CD4-positive, alpha-beta T cell (primary cell): ENCODE results near the gene DYNC1I2. TPM values are rescaled to one million over a fixed set of nuclear protein-coding genes. Genes with fewer than 3 reads are reported as not detected.

Experiments
- ATAC-seq: fragments of 200-7000 bp; cut with Tn5 transposase; one replicate; pipeline ENCODE4 v1.10.0; 2022; ENCODE audit warnings: mild to moderate bottlenecking; ENCODE audit not compliant: poor library complexity
- CTCF ChIA-PET: fragments of 350-600 bp; sonication (Branson Sonifier 250); formaldehyde crosslinking; loops from one replicate; lab custom pipeline; 2021; ENCODE audit warnings: antibody characterized with exemption, inconsistent platforms; lab: Charles Lee
- POLR2A ChIA-PET: fragments of 350-600 bp; sonication (Branson Sonifier 250); formaldehyde crosslinking; loops from one replicate; lab custom pipeline; 2021; ENCODE audit warnings: antibody characterized with exemption, inconsistent platforms; lab: Charles Lee
- DNase-seq, 14 experiments: peaks; one replicate each; pipeline ENCODE4 v3.0.0-alpha.2; 2013 to 2020; ENCODE audit warnings: mixed read lengths in 2 of 14
- H3K27ac ChIP-seq, 2 donors: one replicate each; pipeline versions ENCODE4 v1.5.1 to v1.7.0; 2013; ENCODE audit warnings: low read length in 2 of 2, low read depth in 1 of 2, mild to moderate bottlenecking in 1 of 2
- H3K27me3 ChIP-seq, 2 experiments: 1 replicate in 1 of 2; 2 replicates in 1 of 2; pipeline versions ENCODE4 v1.6.1 to v1.7.0; 2013; ENCODE audit warnings: low read length in 2 of 2, control low read depth in 1 of 2, mild to moderate bottlenecking in 1 of 2, moderate library complexity in 1 of 2; ENCODE audit not compliant: insufficient read depth in 2 of 2, control insufficient read depth in 1 of 2
- H3K36me3 ChIP-seq: one replicate; pipeline ENCODE4 v1.6.1; 2013; ENCODE audit warnings: low read length, control low read depth; ENCODE audit not compliant: insufficient read depth
- H3K4me1 ChIP-seq: one replicate; pipeline ENCODE4 v1.6.1; 2013; ENCODE audit warnings: low read length, control low read depth; ENCODE audit not compliant: insufficient read depth
- H3K4me3 ChIP-seq: one replicate; pipeline ENCODE4 v1.5.1; 2013; ENCODE audit warnings: mild to moderate bottlenecking, low read length, moderate library complexity
- H3K9me3 ChIP-seq, 2 experiments: 1 replicate in 1 of 2; 2 replicates in 1 of 2; pipeline versions ENCODE4 v1.6.1 to v1.7.0; 2013; ENCODE audit warnings: low read length in 2 of 2, mild to moderate bottlenecking in 2 of 2, control low read depth in 1 of 2, moderate library complexity in 1 of 2; ENCODE audit not compliant: control insufficient read depth in 1 of 2, insufficient read depth in 1 of 2
- H3K27ac Mint-ChIP-seq: one replicate; pipeline ENCODE4 v1.8.0; 2020; ENCODE audit warnings: mixed read lengths
- H3K27me3 Mint-ChIP-seq: one replicate; pipeline ENCODE4 v1.8.0; 2021; ENCODE audit warnings: mixed read lengths
- H3K36me3 Mint-ChIP-seq: one replicate; pipeline ENCODE4 v1.8.0; 2021; ENCODE audit warnings: low read depth, mixed read lengths
- H3K4me1 Mint-ChIP-seq: one replicate; pipeline ENCODE4 v1.8.0; 2021; ENCODE audit warnings: low read depth, mixed read lengths
- H3K4me3 Mint-ChIP-seq: one replicate; pipeline ENCODE4 v1.8.0; 2020; ENCODE audit warnings: mild to moderate bottlenecking, mixed read lengths
- H3K9me3 Mint-ChIP-seq: one replicate; pipeline ENCODE4 v1.8.0; 2020; ENCODE audit warnings: mixed read lengths
- intact Hi-C, 2 experiments: fragments of 100-400 bp; cut with DNase I in 1 of 2; cut with micrococcal nuclease in 1 of 2; formaldehyde crosslinking; loops; one replicate each; pipeline versions ENCODE4 v1.15.1 to v1.9.0; 2023 to 2025; cut with DNase I, micrococcal nuclease
- total RNA-seq, 174 experiments: library from RNA in 2 of 174; stranded (reverse) in 2 of 174; gene quantifications; one replicate each; pipeline ENCODE4 v1.2.3 and lab custom pipeline; 2021 to 2026
- TF ChIP-seq, protein P1 (sequence below): fragments of 200-600 bp; IDR thresholded peaks from one replicate; pipeline ENCODE4 v1.8.0; 2022; ENCODE audit warnings: antibody characterized with exemption, mild to moderate bottlenecking

DYNC1I2 gene
- total RNA-seq, 2 experiments from 2014 or later = 10.5 to 11.6 TPM

DNA sequence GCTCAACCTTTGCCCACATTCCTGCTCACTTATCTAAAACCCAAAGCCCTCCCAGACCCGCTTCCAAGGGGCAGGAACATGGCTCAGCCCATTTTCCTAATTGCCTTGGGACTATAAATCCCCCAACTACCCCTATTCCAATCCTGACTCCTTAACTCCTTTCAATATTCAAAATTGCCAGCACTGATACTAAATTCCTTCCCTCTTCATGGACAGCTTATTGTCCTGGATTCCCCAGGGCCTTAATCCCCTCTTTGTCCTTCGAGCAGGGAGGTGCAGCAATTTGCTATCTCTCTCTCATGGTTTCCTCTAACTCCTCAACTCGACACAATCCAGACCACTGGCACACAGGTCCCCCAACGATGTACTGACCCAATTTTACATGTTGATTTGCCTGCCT, 107.6 kb downstream of the DYNC1I2 start:
- Mint-ChIP-seq H3K27me3 (no peaks in the 10 kb centered on the region), H3K9me3 (no peaks in the 10 kb centered on the region), H3K27ac (no peak overlapping the region), H3K4me3 (no peak overlapping the region), H3K4me1 (peaks cover 15% of the 10 kb centered on the region), H3K36me3 (peaks cover 59% of the 10 kb centered on the region)
- H3K27ac ChIP-seq = no peak overlapping the region
- intact Hi-C loops = no loop called here
- ATAC-seq = no peak
- no peaks in the 10 kb centered on the region for H3K9me3 ChIP-seq
- H3K27me3 ChIP-seq = no peaks in the 10 kb centered on the region
- peaks cover 32% of the 10 kb centered on the region for H3K36me3 ChIP-seq
- DNase-seq = no peak
- no peak overlapping the region for H3K4me3 ChIP-seq
- TF ChIP-seq, protein P1, sequence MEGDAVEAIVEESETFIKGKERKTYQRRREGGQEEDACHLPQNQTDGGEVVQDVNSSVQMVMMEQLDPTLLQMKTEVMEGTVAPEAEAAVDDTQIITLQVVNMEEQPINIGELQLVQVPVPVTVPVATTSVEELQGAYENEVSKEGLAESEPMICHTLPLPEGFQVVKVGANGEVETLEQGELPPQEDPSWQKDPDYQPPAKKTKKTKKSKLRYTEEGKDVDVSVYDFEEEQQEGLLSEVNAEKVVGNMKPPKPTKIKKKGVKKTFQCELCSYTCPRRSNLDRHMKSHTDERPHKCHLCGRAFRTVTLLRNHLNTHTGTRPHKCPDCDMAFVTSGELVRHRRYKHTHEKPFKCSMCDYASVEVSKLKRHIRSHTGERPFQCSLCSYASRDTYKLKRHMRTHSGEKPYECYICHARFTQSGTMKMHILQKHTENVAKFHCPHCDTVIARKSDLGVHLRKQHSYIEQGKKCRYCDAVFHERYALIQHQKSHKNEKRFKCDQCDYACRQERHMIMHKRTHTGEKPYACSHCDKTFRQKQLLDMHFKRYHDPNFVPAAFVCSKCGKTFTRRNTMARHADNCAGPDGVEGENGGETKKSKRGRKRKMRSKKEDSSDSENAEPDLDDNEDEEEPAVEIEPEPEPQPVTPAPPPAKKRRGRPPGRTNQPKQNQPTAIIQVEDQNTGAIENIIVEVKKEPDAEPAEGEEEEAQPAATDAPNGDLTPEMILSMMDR = no peak
- POLR2A ChIA-PET = no interaction called here
- CTCF ChIA-PET = no interaction called here
- H3K4me1 ChIP-seq = no peaks in the 10 kb centered on the region

Other genes starting within 250 kb of the DYNC1I2 start
- under 1 TPM; 0.27 to 0.45 TPM for gene CYBRD1, start 165.0 kb upstream of the DYNC1I2 start, total RNA-seq
- gene SLC25A12, start 206.8 kb downstream of the DYNC1I2 start, total RNA-seq = 1 to 10 TPM; 8.7 to 9.5 TPM
- 10 to 100 TPM; 20.3 to 22.6 TPM for gene HAT1, start 235.0 kb downstream of the DYNC1I2 start, total RNA-seq